NCI-H774 (cell line): ENCODE measurements around the gene NEU1.
"Not testable (repeated sequence)": the region's sequence is repeated elsewhere in the genome, so short reads cannot be mapped to it uniquely, and the experiment has no call there.

Source experiments
- DNase-seq: peaks from one replicate; lab custom pipeline; 2025; lab: John Stamatoyannopoulos, UW

The NEU1 gene

DNA sequence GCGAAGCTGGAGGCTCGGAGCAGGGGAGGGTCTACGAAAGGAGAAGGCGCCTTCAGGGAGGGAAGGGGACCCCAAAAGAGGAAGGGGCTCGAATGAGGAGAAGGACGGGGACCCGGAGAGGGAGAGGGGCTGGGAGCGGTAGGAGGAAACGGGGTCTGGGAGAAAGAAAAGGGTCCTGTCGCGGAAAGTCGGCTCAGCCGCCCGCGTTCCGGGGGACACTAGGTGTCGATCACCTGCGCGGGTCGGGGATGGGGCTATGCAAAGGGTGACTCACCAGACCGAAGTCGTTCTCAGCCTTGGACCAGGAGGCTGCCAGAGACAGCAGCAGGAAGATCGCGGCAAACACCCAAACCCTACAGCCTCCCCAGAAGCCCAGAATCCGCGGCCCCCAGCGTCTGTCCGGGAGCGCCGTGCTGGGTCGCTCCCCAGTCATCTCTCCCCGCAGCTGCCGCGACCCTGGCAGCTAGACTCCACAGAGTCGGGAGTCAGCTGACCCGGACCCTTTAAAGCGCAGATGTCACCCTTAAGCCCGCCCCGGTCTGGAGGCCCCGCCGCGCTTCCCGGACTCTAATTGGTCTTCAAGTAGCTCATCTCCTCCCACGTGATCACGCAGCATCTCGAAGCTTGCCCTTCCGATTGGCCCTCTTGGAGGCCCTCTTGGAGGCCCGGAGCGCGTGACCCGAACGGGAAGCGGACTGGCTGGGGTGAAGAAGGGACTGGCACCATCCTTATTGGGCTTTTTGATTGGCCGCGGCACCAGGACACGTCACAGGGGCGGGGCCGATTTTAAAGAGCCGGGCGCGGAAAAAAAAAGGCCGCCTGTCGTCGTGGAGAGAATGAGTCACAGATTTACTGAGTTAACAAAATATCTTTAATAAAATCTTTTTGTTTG is at the start of gene NEU1:
Gene NEU1, minus strand, starts transcription at position 478 of the 892 bp plus-strand sequence. Its CDS starts 45 bp downstream, at position 433.
- DNase-seq: peak; percentile 99

DNA sequence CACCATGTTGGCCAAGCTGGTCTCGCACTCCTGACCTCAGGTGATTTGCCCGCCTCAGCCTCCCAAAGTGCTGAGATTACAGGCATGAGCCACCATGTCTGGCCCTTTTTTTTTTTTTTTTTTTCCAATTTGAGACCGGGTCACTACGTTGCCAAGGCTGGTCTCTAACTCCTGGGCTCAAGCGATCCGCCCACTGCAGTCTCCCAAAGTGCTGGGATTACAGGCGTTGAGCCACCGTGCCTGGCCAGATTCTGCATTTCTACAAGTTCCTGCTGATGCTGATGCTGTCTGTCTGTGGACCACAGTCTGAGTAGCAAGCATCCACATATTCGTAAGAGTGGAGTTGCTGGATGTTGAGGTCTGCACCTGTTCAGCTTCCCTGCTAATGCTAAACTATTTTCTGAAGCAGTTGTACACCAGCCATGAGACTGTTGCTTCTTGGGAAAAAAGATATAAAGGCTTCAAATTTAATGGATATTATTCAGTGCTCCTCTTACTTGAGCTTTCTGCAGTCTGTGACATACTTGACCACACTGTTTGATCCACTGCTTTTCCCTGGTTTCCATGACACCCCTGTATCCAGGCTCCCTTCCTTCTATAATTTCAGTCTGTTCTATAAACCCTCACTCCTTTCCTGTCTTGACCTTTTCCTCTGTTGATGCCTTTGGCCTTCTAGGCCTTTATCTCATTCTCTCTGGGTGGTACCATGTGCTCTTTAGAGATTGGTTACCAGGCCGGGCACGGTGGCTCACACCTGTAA is 49.4 kb upstream of the NEU1 start:
- DNase-seq: no peak

DNA sequence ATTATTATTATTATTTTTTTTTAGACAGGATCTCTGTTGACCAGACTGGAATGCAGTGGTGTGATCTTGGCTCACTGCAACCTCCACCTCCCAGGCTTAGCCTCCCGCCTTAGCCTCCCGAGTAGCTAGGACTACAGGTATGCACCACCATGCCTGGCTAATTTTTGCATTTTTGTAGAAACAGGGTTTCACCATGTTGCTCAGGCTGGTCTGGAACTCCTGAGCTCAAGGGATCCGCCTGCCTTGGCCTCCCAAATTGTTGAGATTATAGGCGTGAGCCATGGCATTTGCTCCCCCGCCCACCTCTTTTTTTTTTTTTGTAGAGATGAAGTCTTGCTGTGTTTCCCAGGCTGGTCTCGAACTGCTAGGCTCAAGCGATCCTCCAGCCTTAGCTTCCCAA is 46.7 kb upstream of the NEU1 start:
- DNase-seq: not testable (repeated sequence)

DNA sequence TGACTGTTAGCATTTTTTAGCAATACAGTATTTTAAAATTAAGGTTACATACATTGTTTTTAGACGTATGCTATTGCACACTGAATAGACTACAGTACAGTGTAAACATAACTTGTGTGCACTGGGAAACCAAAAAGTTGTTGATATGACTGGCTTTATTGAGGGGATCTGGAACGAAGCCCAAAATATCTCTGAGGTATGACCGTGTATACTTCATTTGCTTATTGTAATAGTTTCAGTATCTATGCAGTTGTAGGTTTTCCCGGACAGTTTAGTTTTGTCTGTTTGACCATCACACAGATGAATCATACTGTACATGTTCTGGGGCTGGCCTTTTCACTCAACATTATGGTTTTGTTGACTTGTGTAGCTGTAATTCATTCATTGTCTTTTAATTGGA is 46.2 kb upstream of the NEU1 start:
- peak; percentile 9 for DNase-seq

DNA sequence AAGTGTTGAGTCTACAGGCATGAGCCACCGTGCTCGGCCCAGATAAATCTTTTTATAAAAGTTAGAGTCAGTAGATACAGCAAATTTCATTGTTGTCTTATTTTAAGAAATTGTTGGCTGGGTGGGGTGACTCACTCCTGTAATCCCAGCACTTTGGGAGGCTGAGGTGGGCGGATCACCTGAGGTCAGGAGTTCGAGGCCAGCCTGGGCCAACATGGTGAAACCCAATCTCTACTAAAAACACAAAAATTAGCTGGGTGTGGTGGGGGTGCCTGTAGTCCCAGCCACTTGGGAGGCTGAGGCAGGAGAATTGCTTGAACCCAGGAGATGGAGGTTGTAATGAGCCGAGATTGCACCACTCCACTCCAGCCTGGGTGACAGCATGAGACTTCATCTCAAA is 45.6 kb upstream of the NEU1 start:
- not testable (repeated sequence) for DNase-seq

DNA sequence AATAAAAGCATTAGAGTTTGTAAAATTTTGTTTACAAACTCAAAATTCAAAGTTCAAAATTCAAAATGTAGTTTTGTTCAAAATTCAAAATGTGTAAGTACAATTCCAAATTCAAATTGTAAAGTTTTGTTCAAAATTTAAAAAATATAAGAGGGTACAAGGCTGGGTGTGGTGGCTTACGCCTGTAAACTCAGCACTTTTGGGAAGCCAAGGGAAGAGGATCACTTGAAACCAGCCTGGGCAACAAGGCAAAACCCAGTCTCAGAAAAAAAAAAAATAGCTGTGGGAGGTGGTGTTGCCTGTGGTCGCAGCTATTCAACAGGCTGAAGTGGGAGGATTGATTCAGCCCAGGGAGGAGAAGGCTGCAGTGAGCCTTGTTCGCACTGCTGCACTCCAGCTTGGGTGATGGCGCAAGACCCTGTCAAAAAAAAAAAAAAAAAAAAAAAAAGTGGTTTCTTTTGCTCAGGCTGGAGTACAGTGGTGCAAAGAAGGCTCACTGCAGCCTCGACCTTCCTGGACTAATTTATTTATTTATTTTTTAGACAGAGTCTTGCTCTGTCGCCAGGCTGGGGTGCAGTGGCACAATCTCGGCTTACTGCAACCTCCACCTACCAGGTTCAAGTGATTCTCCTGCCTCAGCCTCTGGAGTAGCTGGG is 44.7 kb upstream of the NEU1 start:
- no peak for DNase-seq

DNA sequence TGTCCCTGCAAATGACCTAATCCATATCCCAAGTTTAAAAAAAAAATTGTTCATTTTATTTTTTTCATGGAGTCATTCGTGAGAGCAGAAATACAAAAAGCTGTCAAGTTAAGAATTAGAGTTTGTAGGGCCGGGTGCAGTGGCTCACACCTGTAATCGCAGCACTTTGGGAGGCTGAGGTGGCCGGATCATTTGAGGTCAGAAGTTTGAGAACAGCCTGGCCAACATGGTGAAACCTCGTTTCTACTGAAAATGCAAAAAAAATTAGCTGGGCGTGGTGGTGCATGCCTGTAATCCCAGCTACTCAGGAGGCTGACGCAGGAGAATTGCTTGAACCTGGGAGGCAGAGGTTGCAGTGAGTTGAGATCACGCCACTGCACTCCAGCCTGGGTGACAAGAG is 44.1 kb upstream of the NEU1 start:
- not testable (repeated sequence) for DNase-seq

DNA sequence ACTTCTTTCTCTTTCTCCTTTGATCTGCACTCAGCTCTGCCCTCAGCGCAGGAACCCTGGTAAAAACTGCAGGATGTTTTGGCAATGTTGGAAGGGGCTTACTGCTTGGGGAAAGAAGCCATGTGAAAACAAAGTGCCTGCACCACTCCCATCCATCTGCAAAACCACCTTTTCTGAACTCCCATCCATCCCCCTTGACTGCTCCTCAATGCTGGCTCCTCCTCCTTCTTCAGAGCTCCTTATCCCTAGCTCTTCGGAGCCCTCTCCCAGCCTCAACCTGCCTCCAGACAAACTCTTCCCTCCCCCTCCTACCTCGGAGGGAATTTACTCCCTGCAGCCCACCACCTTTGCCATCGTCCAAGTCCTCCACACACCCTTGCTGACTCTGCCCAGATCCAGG is 43.5 kb upstream of the NEU1 start:
- DNase-seq: no peak

DNA sequence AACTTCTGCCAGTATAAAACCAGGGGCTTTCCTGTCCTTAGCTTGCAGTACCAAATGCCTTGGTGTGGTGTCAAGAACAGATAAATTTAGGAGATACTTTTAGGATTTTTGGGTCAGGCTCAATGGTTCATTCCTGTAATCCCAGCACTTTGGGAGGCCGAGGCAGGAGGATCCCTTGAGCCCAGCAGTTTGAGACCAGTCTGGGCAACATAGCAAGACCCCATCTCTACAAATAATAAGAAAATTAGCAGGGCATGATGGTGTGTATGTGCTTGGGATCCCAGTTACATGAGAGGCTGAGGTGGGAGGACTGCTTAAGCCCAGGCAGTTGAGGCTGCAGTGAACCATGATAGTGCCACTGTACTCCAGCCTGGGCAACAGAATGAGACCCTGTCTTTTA is 42.4 kb upstream of the NEU1 start:
- no peak for DNase-seq

DNA sequence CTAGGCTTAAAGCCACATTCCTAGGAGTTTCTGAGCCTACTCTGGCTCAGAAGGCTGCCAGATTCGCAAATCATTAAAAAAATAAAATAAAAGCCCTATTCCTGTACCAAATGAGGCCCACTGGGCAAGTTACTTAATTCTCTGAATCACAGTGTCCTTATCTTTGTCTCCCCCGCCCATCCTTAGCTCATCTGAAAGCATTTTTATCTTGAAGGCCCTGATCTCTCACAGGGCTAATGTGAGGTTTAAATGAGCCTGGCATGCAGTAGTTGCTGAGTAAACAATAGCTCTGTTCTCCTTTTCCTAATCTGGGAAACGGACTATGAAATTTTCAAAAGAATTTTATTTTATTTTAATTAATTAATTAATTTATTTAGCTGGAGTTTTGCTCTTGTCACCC is 41.3 kb upstream of the NEU1 start:
- DNase-seq: no peak

DNA sequence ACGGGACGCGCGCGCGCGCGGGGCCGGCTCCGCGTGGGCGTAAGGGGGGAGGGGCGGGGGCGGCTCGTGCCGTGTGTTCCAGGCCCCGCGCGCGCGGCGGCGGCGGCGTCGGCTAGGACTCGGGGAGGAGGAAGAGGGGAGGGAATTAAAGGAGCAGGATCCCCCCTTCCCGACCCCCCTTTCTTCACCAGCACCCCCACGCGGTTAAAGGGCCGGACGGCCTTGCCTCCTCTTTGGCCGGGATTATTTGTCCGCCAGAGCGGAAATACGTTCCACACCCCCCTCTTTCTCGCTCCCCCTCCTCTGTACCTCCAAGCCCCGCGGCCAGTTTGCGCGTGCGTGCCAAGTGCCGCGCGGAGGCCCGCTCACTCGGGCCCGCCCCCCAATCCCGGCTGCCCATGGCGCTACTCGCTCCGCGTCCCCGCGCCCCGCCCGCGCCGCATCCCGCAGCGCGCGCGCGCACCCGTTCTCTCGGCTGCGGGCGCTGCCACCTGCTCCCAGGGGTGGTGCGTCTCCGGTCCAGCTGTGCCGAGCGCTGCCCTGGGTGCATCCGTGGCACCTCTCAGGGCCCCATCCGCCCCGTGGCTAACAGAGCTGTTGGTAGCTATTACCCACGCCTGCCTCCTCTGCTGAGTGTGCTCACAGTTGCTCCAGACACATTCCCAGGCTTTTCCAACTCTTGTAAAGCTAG is 39.5 kb upstream of the NEU1 start, which contains the start of gene ZBTB12:
Gene ZBTB12, minus strand, starts transcription at position 134 of the 691 bp plus-strand sequence. CDS start 781 bp downstream, outside the sequence.
- DNase-seq: peak; percentile 96

DNA sequence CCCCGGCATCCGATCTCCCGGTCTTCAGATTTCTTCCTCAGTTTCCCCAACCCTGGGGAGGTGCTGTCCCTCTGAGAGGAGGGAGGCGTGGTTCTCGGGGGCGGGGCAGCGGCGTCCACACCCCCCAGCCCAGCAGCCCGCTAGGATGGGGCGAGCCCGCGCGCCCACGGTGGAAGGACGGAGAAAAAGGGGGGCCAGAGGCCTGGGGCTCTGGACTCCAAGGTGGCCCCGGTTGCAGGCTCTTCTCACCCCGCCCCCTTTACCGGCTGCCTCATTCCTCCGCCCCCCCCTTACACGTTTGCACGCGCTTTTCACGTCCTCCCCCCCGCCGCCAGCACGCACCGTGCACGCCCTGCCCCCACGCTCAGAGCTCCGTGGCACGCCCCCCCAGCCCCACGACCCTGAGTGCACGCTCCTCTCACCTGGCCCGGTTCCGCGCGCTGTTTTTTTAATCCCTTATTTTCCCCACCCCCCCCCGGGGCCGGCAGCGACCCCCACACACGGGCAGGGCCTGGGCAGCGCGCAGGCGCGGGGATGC is 38.9 kb upstream of the NEU1 start:
- peak; percentile 36 for DNase-seq

DNA sequence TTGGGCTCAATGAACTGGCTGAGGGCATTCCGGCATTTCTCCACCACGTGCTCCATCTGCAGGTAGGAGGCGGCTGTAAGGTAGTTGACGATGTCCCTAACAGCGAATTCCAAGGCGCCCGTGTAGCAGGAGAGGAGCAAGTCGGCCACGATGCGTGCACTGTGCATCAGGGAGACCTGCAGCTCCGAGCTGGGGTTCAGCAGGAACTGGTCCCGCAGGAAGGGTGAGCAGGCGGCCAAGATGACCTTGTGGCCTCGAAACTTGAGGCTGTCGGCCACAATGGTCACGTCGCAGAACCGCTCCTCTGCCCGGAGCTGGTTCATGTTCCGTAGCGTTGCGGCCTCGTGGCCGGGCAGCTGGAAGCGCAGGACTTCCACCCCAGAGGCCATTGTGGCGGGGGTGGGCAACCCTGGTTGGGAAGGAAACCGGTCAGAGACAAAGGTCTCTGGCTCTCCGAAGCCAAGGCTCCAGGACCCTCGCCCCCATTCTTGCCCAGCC is 38.3 kb upstream of the NEU1 start:
- no peak for DNase-seq

DNA sequence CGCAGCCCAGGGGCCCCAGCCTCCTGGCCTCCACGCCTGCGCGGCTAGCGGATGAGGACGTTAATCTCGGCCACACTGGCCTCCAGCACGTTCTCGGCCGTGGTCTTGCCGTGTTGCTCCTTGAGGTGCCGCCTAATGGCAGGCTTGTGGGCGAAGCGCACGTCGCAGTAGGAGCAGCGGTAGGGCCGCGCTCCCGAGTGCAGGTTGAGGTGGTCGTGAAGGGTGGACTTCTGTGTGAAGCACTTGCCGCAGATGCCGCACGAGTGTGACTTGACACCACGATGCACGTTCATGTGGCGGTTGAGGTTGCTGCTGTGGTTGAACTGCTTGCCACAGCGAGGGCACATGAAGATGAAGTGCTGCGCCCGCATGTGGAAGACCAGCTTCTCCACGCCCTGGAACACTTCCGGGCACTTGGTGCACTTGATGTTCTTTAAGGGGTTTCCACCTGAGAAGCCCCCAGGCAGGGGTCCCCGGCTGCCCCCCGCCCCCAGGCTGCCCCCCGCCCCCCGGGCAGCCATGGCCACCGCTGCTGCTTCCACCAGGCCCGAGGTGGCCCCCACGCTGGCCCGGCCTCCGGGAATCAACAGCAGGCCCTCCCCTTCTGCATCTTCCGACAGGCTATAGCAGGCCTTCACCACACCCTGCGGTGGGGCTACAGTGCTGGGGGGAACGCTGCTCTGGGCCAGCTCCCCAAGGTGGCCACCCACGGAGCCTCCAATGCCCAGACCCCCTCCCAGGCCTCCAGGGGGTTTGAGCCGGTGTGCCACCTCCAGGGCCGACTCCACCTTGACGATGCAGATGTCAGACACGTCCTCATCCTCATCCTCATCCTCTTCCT is 37.5 kb upstream of the NEU1 start:
- DNase-seq: no peak

DNA sequence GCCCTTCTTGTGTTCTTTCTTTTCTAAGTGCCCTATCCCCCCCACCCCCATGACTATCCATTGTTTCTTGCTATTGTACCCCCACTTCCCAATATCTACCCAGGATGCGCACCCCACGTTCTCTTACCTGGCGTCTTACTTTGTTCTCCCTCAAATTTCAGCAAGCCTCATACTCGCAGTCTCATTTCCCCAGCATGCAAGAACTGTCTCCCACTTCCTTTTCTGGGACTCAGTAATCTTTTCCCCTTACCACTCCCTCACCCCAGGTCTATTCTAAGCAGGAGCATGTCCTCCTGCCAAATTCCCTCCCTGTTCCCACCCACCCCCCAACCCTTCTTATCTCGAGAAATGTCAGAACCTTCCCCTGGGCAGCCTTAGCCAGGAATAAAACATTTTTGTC is 36.6 kb upstream of the NEU1 start:
- DNase-seq: no peak

DNA sequence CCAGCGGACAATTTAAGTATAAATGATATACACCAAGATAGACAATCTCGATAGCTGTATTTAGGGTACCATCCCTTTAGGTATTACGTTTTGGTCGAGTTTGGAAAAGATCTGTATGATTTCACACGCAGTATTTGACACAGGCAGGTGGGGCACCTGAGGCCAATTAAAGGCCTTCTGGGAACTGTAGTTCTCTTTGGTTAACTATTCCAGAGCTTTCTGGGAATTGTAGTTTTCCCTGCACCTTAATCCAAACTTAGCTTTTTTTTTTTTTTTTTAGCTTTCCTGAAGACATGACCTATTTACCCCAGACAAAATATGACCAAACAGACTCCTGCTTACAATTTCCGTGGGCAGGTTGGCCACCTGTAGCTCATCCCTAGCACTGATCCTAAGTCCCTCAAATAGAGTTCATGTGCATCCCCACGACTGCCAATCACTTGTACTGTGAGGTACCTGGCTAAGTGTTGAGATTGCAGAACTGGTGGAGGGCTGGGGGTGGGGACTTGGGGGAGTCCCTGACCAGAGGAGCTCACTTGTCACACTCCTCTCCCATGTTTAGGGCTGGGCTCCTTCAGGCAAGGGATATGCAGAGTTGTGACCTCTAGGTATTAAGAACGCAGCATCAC is 35.9 kb upstream of the NEU1 start:
- peak; percentile 31 for DNase-seq

DNA sequence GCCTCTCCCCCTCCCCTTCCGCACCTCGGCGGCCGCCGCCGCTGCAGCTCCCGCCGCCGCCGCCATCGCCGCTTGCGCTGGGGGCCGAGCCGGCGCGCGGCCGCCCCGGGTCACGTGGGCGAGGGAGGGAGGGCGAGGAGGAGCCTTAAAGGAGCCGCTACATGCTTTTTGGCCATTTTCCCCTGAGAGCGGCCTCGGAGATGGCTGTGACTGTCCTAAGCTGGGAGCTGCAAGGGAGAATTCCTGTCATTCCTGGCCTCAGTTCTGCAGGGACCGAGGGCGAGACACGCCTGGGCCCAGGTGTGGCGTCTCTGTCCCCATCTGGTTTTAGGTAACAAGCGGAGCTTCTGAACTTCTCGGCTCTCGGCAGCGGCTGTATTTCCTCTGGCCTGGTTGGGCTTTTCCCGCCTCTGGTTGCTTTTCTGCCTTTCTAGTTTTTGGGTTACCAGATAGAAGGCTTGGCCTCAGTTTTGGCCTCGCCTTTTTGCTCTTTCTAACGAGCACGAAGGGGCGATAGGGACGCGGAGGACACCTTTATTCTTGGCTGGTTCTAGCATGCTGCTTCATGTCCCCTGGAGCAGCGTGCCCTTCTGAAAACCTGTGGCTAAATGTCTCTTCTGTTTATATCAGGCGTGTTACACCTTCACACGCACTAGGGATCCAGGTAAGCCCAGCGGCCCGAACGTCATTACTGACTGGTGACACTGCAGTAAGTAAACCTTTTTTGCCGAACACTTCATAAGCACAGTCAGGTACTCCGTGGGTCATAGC is 35.2 kb upstream of the NEU1 start, which contains the start of gene EHMT2:
Gene EHMT2, minus strand, starts transcription at position 87 of the 771 bp plus-strand sequence. Its CDS starts 21 bp downstream, at position 66.
- peak; percentile 81 for DNase-seq

DNA sequence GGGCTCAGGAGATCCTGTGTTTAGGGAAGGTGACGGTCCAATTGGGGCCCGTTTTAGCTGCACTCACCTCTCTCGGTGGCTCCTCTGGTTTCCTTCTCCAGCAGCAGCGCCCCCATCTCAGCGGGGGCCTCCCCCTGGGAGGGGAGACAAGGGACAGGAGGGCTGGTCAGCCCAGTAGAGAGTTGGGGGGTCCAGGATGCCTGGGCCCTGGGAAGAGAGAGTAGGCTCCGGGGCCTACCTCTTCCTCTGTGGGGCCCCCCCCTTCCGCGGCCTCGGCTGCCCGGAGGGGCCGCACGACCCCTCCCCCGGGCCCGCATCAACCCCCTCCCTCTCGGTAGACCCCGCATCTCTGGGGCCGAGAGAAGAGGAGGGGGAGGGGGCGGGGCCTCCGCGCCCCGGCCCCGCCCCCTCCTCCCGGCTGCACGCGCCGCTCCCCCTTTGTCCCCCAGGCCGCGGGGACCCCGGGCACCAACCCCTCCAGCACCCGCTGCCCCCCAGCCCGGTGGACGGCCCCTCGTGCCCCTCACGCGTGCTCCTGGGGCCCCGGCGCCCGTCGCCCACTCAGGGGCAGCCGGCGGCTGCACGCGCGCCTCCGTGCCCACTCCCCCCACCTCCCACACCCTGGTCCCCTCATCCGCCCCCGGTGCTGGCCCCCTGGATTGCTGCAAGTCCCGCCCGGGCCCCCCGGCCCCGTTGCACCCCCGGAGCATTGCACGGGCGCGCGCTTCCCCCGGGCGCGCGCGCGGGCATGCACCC is 34.4 kb upstream of the NEU1 start:
- DNase-seq: no peak
